ENCODE measurements around the gene HNRNPM. TPM values are rescaled to one million over a fixed set of nuclear protein-coding genes. Genes with fewer than 3 reads are reported as not detected.

Gene HNRNPM
- total RNA-seq, 4 donors from 2014 or later: 80.4 to 158 (median 111) TPM

GRCh38 chr19:8455018-8455417 lies 10.2 kb downstream of the HNRNPM start:
- DNase-seq (ENCODE audit: low spot score) (no peak), ATAC-seq (ENCODE audit: low FRiP score) (no peak)

GRCh38 chr19:8456064-8456463 lies 11.3 kb downstream of the HNRNPM start:
- TF ChIP-seq CTCF (IDR thresholded peaks at IDR 0.05): no peak
- ATAC-seq (ENCODE audit: low FRiP score) (no peak), DNase-seq (ENCODE audit: low spot score) (no peak)

More at GRCh38 chr19:8455018-8455417, 10.2 kb downstream of the HNRNPM start:
- no peak for TF ChIP-seq CTCF (IDR thresholded peaks at IDR 0.05)

GRCh38 chr19:8457209-8457608 lies 12.4 kb downstream of the HNRNPM start:
- ATAC-seq (ENCODE audit: low FRiP score) (no peak), DNase-seq (ENCODE audit: low spot score) (no peak)
- no peak for TF ChIP-seq CTCF (IDR thresholded peaks at IDR 0.05)

- no peak for DNase-seq (ENCODE audit: low spot score)
- TF ChIP-seq CTCF (IDR thresholded peaks at IDR 0.05): no peak
- no peak for ATAC-seq (ENCODE audit: low FRiP score)
Observed at GRCh38 chr19:8457827-8458226, 13.1 kb downstream of the HNRNPM start.

GRCh38 chr19:8458380-8458779 lies 13.6 kb downstream of the HNRNPM start:
- DNase-seq (ENCODE audit: low spot score): no peak
- TF ChIP-seq CTCF (IDR thresholded peaks at IDR 0.05): no peak
- no peak for ATAC-seq (ENCODE audit: low FRiP score)

GRCh38 chr19:8459095-8459494 lies 14.3 kb downstream of the HNRNPM start:
- TF ChIP-seq CTCF (IDR thresholded peaks at IDR 0.05): no peak
- no peak for ATAC-seq (ENCODE audit: low FRiP score)
- DNase-seq (ENCODE audit: low spot score): no peak

- ATAC-seq (ENCODE audit: low FRiP score): peak; percentile 74
- no peak for TF ChIP-seq CTCF (IDR thresholded peaks at IDR 0.05)
- DNase-seq (ENCODE audit: low spot score): no peak
Observed at GRCh38 chr19:8459520-8460270, 14.9 kb downstream of the HNRNPM start.
